ENCODE results near the gene AMN. TPM values are rescaled to one million over a fixed set of nuclear protein-coding genes. Genes with fewer than 3 reads are reported as not detected.

The AMN gene
- polyA plus RNA-seq, 1 of the 3 experiments (the other 2 are of a cell fraction) = 0.03 TPM

- no peak for TF ChIP-seq IRF3 (IDR thresholded peaks at IDR 0.05; ENCODE audit: low read depth, low read length)
Observed at GRCh38 chr14:102901633-102902032, 20.8 kb upstream of the AMN start (continued).

- H3K36me3 ChIP-seq (replicated peaks in 1 of 2; ENCODE audit: control insufficient read depth in 1 of 2, insufficient read depth in 2 of 2, low read length in 1 of 2) = peaks cover 18 to 29% of the 10 kb centered on the region in 2 experiments
- no peaks in the 10 kb centered on the region for H4K20me1 ChIP-seq (ENCODE audit: insufficient read depth)
- H3K4me2 ChIP-seq = no peak overlapping the region
- WGBS (ENCODE audit: low lambda C conversion rate) = 90% methylated on average over 7 of the region's 7 CpGs
- H3K9me3 ChIP-seq = no peaks in the 10 kb centered on the region
- no peak for TF ChIP-seq ZBTB33 (IDR thresholded peaks at IDR 0.05; ENCODE audit: borderline replicate concordance, low read depth)
- no peak for TF ChIP-seq EP300 (IDR thresholded peaks at IDR 0.05; ENCODE audit: borderline replicate concordance in 1 of 2, low read depth in 1 of 2, low read length in 1 of 2)
- no peak for TF ChIP-seq EZH2phosphoT487 (IDR thresholded peaks at IDR 0.05; ENCODE audit: borderline replicate concordance, low read depth)
- no peak for TF ChIP-seq FOXM1 (IDR thresholded peaks at IDR 0.05; ENCODE audit: low read depth)
- TF ChIP-seq FOSL2 (IDR thresholded peaks at IDR 0.05; ENCODE audit: borderline replicate concordance, low read depth) = no peak
- no peak for TF ChIP-seq RCOR1 (IDR thresholded peaks at IDR 0.05; ENCODE audit: low read length)
- no peak for TF ChIP-seq SIN3A (IDR thresholded peaks at IDR 0.05; ENCODE audit: borderline replicate concordance, low read depth, low read length)
- no peak for TF ChIP-seq USF1 (IDR thresholded peaks at IDR 0.05; ENCODE audit: borderline replicate concordance, low read depth)
- no peak overlapping the region for H3K4me3 ChIP-seq (ENCODE audit: low read depth in 2 of 2, low read length in 1 of 2)
- peaks cover 3% of the 10 kb centered on the region for H3F3A ChIP-seq (replicated peaks; ENCODE audit: insufficient read depth)
- no peak overlapping the region for H2AFZ ChIP-seq (ENCODE audit: low read depth)
- no peaks in the 10 kb centered on the region; a peak in 1 of 4 replicates for H3K4me1 ChIP-seq (ENCODE audit: control insufficient read depth in 1 of 2, insufficient read depth in 2 of 2, low read depth in 1 of 2, low read length in 1 of 2)
- no peak overlapping the region for H3K27ac ChIP-seq (ENCODE audit: low read depth in 2 of 2, low read length in 1 of 2)
- CTCF ChIA-PET = no interaction called here
- no peaks in the 10 kb centered on the region for H3K9me2 ChIP-seq
- POLR2A ChIA-PET = no interaction called here
- H3K9ac ChIP-seq = no peak overlapping the region
- H3K27me3 ChIP-seq (ENCODE audit: insufficient read depth) = no peaks in the 10 kb centered on the region
- peak; percentile 18 for DNase-seq
- no peaks in the 10 kb centered on the region for H3K79me2 ChIP-seq (ENCODE audit: insufficient read depth)
Observed at GRCh38 chr14:102902086-102902485, 20.4 kb upstream of the AMN start.

GRCh38 chr14:102902523-102903247, 19.8 kb upstream of the AMN start:
- POLR2A ChIA-PET = no interaction called here
- Histone ChIP-seq H3K9ac (no peak overlapping the region), H3K9me3 (no peaks in the 10 kb centered on the region), H3K4me1 (ENCODE audit: control insufficient read depth in 1 of 2, insufficient read depth in 2 of 2, low read depth in 1 of 2, low read length in 1 of 2) (no peaks in the 10 kb centered on the region; a peak in 1 of 4 replicates), H3K79me2 (ENCODE audit: insufficient read depth) (no peaks in the 10 kb centered on the region), H3K4me3 (ENCODE audit: low read depth in 2 of 2, low read length in 1 of 2) (no peak overlapping the region), H3K4me2 (no peak overlapping the region), H3K27me3 (ENCODE audit: insufficient read depth) (no peaks in the 10 kb centered on the region), H3F3A (replicated peaks; ENCODE audit: insufficient read depth) (peaks cover 3% of the 10 kb centered on the region), H2AFZ (ENCODE audit: low read depth) (no peak overlapping the region), H3K27ac (ENCODE audit: low read depth in 2 of 2, low read length in 1 of 2) (no peak overlapping the region), H4K20me1 (ENCODE audit: insufficient read depth) (no peaks in the 10 kb centered on the region), H3K36me3 (replicated peaks in 1 of 2; ENCODE audit: control insufficient read depth in 1 of 2, insufficient read depth in 2 of 2, low read length in 1 of 2) (peaks cover 17 to 26% of the 10 kb centered on the region in 2 experiments), H3K9me2 (no peaks in the 10 kb centered on the region)
- DNase-seq = peak; percentile 16
- 93% methylated on average over 12 of the region's 12 CpGs for WGBS (ENCODE audit: low lambda C conversion rate)
- CTCF ChIA-PET = interaction anchor here (1.0 kb wide), 1 partner anchor 208 kb away, joined by 3 read pairs; no protein-coding TSS in a partner anchor
- TF ChIP-seq CHD2 (IDR thresholded peaks at IDR 0.05; ENCODE audit: low read length, partially characterized antibody) (no peak), MAX (IDR thresholded peaks at IDR 0.05; ENCODE audit: low read depth) (no peak), JUND (IDR thresholded peaks at IDR 0.05) (no peak), ZBTB33 (IDR thresholded peaks at IDR 0.05; ENCODE audit: borderline replicate concordance, low read depth) (no peak)
